ENCODE results near the gene TTC21B.

TTC21B gene

DNA sequence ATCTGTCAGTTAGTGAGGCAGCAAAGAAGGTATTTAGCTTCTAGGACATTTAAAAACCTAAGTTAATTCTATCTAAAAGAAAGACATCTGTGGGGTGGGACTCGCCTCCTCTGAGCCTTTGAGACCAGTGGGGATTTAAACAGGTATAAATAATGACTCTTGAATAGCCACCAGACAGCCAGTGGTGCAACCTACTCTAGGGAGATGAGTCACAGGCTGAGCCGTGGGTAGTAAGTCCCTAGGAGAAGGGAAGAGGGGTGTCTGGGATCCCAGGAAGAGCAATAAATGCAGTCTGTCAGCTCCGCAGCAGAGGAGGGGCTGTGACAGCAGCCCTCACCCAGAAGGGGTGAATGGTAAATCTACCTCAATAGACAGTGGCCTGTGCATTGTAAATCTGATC lies 116.5 kb downstream of the TTC21B start:
- DNase-seq (ENCODE audit: low read depth, low spot score), result no peak

DNA sequence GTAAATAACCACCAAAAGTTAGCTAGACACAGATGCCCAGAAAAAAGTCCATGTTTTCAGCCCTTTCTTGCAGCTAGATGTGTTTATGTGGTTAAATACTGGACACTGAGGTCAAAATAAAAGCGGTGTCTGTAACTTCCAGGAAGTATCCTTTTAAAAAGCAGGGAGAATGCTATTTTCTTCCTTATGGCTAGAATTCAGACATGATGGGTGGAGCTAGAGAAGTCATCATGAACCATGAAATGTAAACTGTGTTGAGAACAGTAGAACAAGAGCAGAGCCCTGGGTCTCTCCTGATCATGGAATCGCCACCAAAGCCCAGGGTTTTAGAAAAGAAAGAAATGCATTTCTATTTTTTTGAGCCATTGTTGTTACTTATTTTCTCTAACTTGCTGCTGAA lies 118.2 kb downstream of the TTC21B start:
- DNase-seq (ENCODE audit: low read depth, low spot score), result no peak

DNA sequence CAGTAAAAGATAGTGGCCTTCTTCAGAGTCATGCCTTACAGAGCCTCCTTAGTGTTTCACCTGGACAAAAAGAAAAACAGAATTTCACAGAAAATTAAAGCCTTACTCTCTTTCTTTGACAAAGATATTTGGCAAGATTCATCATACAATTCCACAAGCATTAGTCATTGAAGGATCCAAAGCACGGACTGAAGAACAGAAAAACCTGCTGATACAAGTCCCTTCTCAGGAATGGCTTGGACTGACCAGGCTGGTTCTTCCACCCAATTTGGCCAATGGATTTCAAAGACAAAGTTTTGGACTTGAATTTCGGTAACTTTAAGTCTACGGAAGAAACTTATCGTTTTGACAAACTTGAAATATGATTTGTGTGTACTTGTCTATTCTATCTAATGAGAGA lies 120.4 kb downstream of the TTC21B start:
- DNase-seq (ENCODE audit: low read depth, low spot score), result no peak

DNA sequence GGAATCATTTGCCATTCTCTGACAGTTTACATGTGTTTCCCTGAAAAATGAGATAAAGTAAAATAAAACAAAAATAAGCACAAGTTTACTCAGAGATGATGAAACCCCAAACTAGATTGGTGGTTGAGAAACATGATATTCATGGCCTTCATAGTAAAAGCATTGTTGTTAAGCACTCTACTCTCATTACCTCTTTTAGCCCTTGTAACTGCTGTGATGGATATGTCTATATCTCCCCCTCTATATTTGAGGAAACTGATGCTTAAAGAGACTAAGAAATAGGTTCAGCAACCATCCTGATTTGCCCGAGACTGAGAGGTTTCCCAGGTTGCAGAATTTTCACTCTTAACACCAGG lies 125.7 kb downstream of the TTC21B start:
- DNase-seq (ENCODE audit: low read depth, low spot score), result no peak

DNA sequence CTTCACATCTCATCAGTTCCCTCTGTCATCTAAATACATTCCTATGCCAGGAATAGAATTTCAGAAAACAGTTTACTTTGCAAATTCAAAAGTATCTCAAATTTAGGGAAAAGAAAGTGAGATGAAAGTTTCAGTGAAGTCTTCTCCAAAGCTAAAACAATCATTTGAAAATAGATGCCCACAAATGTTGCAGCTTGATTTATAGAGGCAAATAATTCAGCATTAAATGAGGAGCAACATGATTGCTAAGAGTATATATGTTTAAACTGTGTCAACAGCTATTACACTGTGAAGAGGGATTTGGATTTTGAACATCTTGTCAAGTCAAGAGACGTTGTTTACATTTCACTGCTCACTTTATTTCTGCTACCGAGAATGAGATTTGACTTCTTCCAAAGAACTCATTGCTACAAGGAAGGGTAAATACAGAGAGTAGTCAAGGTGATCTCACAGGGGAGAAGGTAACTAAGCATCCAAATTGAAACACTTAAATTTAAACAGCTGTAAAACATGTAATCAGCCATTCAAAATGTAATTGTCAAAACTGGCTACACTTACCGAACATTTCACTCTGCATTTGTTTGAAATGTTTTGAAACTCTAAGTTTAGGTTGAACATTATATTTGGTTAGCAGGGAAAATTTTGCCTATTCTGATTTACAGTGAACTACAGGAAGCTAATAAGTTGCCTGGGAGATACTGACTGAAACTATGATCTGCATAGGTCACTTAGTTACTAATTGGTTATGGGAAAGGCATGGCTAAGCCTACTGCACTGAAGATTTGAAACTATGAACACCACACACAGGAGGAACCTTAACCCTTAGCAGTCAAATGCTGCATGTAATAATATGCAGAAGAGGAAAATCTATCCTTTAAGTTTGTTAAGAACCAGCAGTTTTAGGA lies 126.3 kb downstream of the TTC21B start:
- DNase-seq (ENCODE audit: low read depth, low spot score), result no peak

DNA sequence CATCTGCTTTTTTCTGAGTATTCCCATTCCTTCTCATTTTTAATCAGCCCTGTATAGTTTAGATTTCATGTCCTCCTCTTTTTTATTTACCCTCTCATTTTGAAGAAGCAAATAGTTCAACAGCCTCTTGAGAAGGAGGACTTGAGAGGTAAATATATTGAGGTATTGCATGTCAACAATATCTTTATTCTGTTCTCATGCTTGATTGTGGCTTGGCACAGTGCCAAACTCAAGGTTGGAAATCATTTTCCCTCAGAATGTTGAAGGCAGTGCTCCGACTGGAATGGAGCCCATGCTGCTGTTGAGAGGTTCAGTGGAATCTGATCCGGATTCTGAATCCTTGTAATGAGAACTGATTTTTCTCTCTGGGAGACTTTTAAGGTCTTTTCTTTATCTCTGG lies 128.5 kb downstream of the TTC21B start:
- no peak for DNase-seq (ENCODE audit: low read depth, low spot score)
